ENCODE data around the gene HPGDS.
A peak's percentile ranks its signal among the peaks of the same experiment; 100 is the strongest.
"Not testable (repeated sequence)": the region's sequence is repeated elsewhere in the genome, so short reads cannot be mapped to it uniquely, and the experiment has no call there.

HPGDS gene

GRCh38 chr4:94319927-94320326, 22.7 kb downstream of the HPGDS start:
- H3K27ac Mint-ChIP-seq; H3K4me1 Mint-ChIP-seq (ENCODE audit: low read depth); H3K27me3 Mint-ChIP-seq; H3K4me3 Mint-ChIP-seq: not testable (repeated sequence)
- H3K9me3 Mint-ChIP-seq: peaks cover 24% of the 10 kb centered on the region
- peaks cover 18% of the 10 kb centered on the region for H3K36me3 Mint-ChIP-seq (ENCODE audit: low read depth)

- Mint-ChIP-seq H3K27me3 (no peaks in the 10 kb centered on the region), H3K4me3 (no peak overlapping the region), H3K36me3 (ENCODE audit: low read depth) (no peaks in the 10 kb centered on the region), H3K4me1 (ENCODE audit: low read depth) (no peaks in the 10 kb centered on the region), H3K9me3 (peaks cover 3% of the 10 kb centered on the region), H3K27ac (no peak overlapping the region)
Observed at GRCh38 chr4:94307231-94307871, 35.3 kb downstream of the HPGDS start.

GRCh38 chr4:94306713-94307112, 35.9 kb downstream of the HPGDS start:
- Mint-ChIP-seq H3K9me3 (peaks cover 3% of the 10 kb centered on the region), H3K27ac (no peak overlapping the region), H3K36me3 (ENCODE audit: low read depth) (no peaks in the 10 kb centered on the region), H3K4me1 (ENCODE audit: low read depth) (no peaks in the 10 kb centered on the region), H3K4me3 (no peak overlapping the region), H3K27me3 (no peaks in the 10 kb centered on the region)

- Mint-ChIP-seq H3K27ac (no peak overlapping the region), H3K4me1 (ENCODE audit: low read depth) (no peaks in the 10 kb centered on the region), H3K27me3 (no peaks in the 10 kb centered on the region), H3K4me3 (no peak overlapping the region), H3K9me3 (peaks cover 3% of the 10 kb centered on the region), H3K36me3 (ENCODE audit: low read depth) (no peaks in the 10 kb centered on the region)
Observed at GRCh38 chr4:94305466-94306225, 37.0 kb downstream of the HPGDS start.

GRCh38 chr4:94304365-94304971, 38.2 kb downstream of the HPGDS start:
- no peak overlapping the region for H3K27ac Mint-ChIP-seq
- no peak overlapping the region for H3K4me3 Mint-ChIP-seq
- no peaks in the 10 kb centered on the region for H3K9me3 Mint-ChIP-seq
- H3K4me1 Mint-ChIP-seq (ENCODE audit: low read depth): no peaks in the 10 kb centered on the region
- H3K36me3 Mint-ChIP-seq (ENCODE audit: low read depth): no peaks in the 10 kb centered on the region
- H3K27me3 Mint-ChIP-seq: no peaks in the 10 kb centered on the region

DNA sequence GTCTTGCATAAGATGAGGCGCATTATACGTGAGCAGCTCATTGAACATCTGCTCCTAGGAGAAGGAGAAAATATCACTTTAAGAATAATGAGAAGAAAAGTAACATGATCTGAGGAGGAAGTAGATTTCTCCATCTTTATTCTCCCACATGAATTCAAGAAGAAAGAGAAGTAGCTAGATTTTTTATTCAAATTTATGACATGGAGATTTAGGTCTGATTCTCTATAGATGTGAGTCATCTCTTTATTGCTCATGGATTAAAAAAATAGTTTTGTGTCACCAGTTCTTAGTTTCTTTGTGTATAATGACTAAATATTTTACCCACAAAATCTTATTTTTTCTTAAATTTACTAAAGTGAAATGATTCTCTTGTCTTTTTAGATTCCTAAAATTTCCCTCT, 40.4 kb downstream of the HPGDS start:
- Mint-ChIP-seq H3K36me3 (ENCODE audit: low read depth) (no peaks in the 10 kb centered on the region), H3K9me3 (no peaks in the 10 kb centered on the region), H3K4me3 (no peak overlapping the region), H3K27me3 (no peaks in the 10 kb centered on the region), H3K27ac (no peak overlapping the region), H3K4me1 (ENCODE audit: low read depth) (no peaks in the 10 kb centered on the region)

- Mint-ChIP-seq H3K36me3 (ENCODE audit: low read depth) (no peaks in the 10 kb centered on the region), H3K27ac (no peak overlapping the region), H3K27me3 (no peaks in the 10 kb centered on the region), H3K4me1 (ENCODE audit: low read depth) (no peaks in the 10 kb centered on the region), H3K9me3 (no peaks in the 10 kb centered on the region), H3K4me3 (no peak overlapping the region)
Observed at GRCh38 chr4:94298725-94299252, 43.8 kb downstream of the HPGDS start.

GRCh38 chr4:94295473-94295872, 47.2 kb downstream of the HPGDS start:
- Mint-ChIP-seq H3K27ac (peak overlapping the region; percentile 53), H3K36me3 (ENCODE audit: low read depth) (peaks cover 16% of the 10 kb centered on the region)
- not testable (repeated sequence) for H3K4me3 Mint-ChIP-seq; H3K27me3 Mint-ChIP-seq; H3K9me3 Mint-ChIP-seq; H3K4me1 Mint-ChIP-seq (ENCODE audit: low read depth)

DNA sequence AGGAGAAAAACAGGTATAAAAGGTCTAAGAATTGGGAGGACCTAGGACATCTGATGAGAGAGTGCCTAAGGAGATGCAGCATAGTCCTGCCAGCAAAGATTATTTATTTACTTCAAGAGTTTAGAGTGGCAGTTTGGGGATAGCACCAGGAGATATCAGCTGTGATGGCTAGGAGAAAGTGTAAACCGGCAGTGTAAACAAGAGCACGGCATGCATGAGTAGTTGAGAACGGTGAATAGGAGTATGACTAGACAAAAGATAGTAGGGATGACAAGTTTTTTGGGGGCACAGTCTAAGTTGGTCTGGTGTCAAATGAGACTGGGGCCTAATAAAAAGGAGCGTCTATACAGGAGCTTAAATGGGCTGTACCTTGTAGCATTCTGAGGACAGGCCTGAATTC, 48.7 kb downstream of the HPGDS start:
- H3K4me3 Mint-ChIP-seq; H3K27me3 Mint-ChIP-seq; H3K27ac Mint-ChIP-seq; H3K4me1 Mint-ChIP-seq (ENCODE audit: low read depth); H3K9me3 Mint-ChIP-seq: not testable (repeated sequence)
- peaks cover 27% of the 10 kb centered on the region for H3K36me3 Mint-ChIP-seq (ENCODE audit: low read depth)

DNA sequence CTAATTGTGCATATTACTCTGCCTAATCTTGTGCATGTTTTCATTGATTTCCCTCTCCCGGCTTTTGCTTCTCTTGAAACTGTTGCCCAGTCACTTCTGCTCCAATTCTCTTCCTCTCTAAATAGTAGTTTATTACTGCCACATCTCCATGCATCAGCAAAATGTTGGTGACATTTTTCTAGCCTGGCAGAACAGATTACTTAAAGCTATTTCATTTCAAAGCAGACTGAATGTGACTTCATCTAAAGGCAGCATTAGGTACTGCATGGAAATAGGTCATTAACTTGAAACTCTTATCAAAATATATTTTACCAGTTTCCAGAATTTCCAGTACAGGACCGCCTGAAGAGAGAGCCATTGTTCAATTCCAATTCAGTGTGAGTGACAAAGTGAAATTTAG, 52.4 kb downstream of the HPGDS start:
- H3K4me3 Mint-ChIP-seq: no peak overlapping the region
- no peaks in the 10 kb centered on the region for H3K4me1 Mint-ChIP-seq (ENCODE audit: low read depth)
- H3K27me3 Mint-ChIP-seq: no peaks in the 10 kb centered on the region
- H3K27ac Mint-ChIP-seq: no peak overlapping the region
- peaks cover 57% of the 10 kb centered on the region for H3K36me3 Mint-ChIP-seq (ENCODE audit: low read depth)
- no peaks in the 10 kb centered on the region for H3K9me3 Mint-ChIP-seq

- H3K27ac Mint-ChIP-seq: no peak overlapping the region
- H3K4me3 Mint-ChIP-seq: no peak overlapping the region
- H3K4me1 Mint-ChIP-seq (ENCODE audit: low read depth): no peaks in the 10 kb centered on the region
- peaks cover 78% of the 10 kb centered on the region for H3K36me3 Mint-ChIP-seq (ENCODE audit: low read depth)
- H3K27me3 Mint-ChIP-seq: no peaks in the 10 kb centered on the region
- no peaks in the 10 kb centered on the region for H3K9me3 Mint-ChIP-seq
Observed at GRCh38 chr4:94285666-94286065, 57.0 kb downstream of the HPGDS start.

- Mint-ChIP-seq H3K36me3 (ENCODE audit: low read depth) (peaks cover 79% of the 10 kb centered on the region), H3K9me3 (no peaks in the 10 kb centered on the region), H3K27me3 (no peaks in the 10 kb centered on the region), H3K4me3 (no peak overlapping the region), H3K27ac (no peak overlapping the region), H3K4me1 (ENCODE audit: low read depth) (no peaks in the 10 kb centered on the region)
Observed at GRCh38 chr4:94284889-94285288, 57.7 kb downstream of the HPGDS start.

DNA sequence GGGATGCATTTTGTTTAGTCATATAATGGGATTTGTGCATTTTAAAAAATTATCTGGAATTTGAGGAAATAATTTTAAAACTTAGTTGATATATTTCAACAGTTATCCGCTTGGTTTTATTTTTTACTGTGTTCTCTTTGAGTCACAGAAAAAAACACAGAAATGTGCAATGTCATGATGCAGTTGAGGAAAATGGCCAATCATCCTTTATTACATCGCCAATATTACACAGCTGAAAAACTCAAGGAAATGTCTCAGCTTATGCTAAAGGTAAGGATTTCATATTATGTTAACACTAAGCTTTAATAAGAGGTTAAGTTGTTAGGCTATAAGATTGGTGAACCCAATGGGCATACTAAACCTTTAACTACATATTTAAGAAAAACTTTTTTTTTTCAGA, 63.9 kb downstream of the HPGDS start:
- Mint-ChIP-seq H3K36me3 (ENCODE audit: low read depth) (peaks cover 67% of the 10 kb centered on the region), H3K27me3 (no peaks in the 10 kb centered on the region), H3K4me3 (no peak overlapping the region), H3K4me1 (ENCODE audit: low read depth) (no peaks in the 10 kb centered on the region), H3K9me3 (no peaks in the 10 kb centered on the region), H3K27ac (no peak overlapping the region)

DNA sequence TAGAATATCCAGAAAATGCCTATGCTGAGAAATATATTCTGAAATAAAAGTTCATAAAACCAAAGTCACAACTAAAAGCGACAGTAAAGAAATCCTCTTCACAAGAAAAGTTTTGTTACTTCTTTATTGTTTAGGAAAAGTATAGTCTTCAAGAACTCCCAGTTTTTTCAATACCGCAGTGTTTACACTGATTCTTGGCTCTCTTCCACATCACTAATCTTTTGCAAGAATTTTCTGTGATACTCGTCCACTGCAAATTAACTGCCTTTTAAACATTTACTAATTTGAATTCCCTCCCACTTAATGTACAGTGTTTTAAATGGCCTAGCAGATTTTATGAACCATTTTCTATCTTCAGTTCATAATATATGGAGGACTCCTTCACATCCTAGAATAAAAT, 65.1 kb downstream of the HPGDS start:
- H3K9me3 Mint-ChIP-seq: no peaks in the 10 kb centered on the region
- H3K4me3 Mint-ChIP-seq: no peak overlapping the region
- H3K27ac Mint-ChIP-seq: no peak overlapping the region
- no peaks in the 10 kb centered on the region for H3K27me3 Mint-ChIP-seq
- H3K36me3 Mint-ChIP-seq (ENCODE audit: low read depth): peaks cover 66% of the 10 kb centered on the region
- no peaks in the 10 kb centered on the region for H3K4me1 Mint-ChIP-seq (ENCODE audit: low read depth)

- Mint-ChIP-seq H3K36me3 (ENCODE audit: low read depth) (peaks cover 65% of the 10 kb centered on the region), H3K27me3 (no peaks in the 10 kb centered on the region), H3K4me1 (ENCODE audit: low read depth) (peaks cover under 1% of the 10 kb centered on the region), H3K4me3 (no peak overlapping the region), H3K27ac (no peak overlapping the region), H3K9me3 (no peaks in the 10 kb centered on the region)
Observed at GRCh38 chr4:94276204-94276603, 66.4 kb downstream of the HPGDS start.

All from stimulated activated naive CD8-positive, alpha-beta T cell treated with anti-CD3 and anti-CD28 coated beads, Interleukin-15, Interleukin-2, amounts not matched to agents 100 ng/mL and 50 ng/mL, for 24 hours (primary cell).